ENCODE measurements around the gene GTF2IRD1. TPM values are rescaled to one million over a fixed set of nuclear protein-coding genes. Genes with fewer than 3 reads are reported as not detected.
A peak's percentile ranks its signal among the peaks of the same experiment; 100 is the strongest.

GTF2IRD1 gene
- total and polyA plus RNA-seq, 2 of the 13 experiments (the other 11 are each of a cell fraction or from before 2014, with no cell fraction given) = 16.5 to 26.7 TPM

DNA sequence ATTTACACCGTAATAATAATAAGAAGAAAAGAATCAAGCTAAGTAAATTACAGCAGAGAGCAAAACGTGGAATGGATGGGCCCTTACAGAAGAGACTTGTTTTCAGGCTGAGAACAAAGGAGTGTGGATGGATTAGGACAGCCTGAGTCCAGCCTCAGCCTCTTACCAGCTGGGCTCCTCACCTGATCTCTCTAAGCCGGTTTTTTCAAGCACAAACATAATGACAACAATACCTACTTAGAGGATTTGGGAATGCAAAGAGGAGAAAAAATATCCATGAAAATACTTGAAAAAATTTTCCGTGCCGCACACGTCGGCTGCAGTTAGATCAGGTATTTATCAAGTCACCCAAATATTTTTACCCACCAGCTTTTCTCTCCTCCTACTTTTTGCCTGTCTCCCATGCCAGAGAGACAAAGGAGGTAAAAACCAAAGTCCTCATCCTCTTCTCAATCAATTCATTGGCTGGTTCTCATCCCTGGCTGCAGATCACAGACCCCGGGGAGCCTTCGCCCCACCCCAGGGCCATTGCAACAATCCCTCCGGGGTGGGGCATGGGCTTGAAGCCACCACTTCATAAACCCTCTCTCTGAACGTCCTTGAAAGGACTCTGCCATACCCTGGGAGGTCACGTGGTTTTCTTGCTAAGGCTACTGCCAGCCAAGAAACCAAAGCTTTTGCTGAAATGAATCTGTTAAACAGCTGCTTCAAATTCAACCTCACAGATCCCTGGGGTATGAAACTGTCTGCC, 174.1 kb downstream of the GTF2IRD1 start:
- peak overlapping the region; percentile 69 for H3K9ac ChIP-seq (ENCODE audit: insufficient read depth, low read depth, low read length)
- peak overlapping the region; percentile 81 for H3K27ac ChIP-seq (ENCODE audit: extremely low read length, insufficient read depth, low read length)
- H3K79me2 ChIP-seq (ENCODE audit: insufficient read depth, low read length) = no peaks in the 10 kb centered on the region
- no peaks in the 10 kb centered on the region for H3K9me3 ChIP-seq (ENCODE audit: low read length)
- peak overlapping the region; percentile 36 to 53 (median 44); a peak in 5 of 6 replicates for H3K4me3 ChIP-seq (replicated peaks in 1 of 3; ENCODE audit: insufficient read depth in 1 of 3, low read depth in 2 of 3, low read length in 3 of 3)
- DNase-seq (ENCODE audit: low spot score) (peak; percentile 93), FAIRE-seq (peak; percentile 82), ATAC-seq (peak; percentile 90)
- no TSS peak for BruUV-seq (replicated peaks)
- ChIA-PET CTCF (ENCODE audit: low intra/inter-chr PET ratio, low total read pairs) (no interaction called here), POLR2A (interaction anchor here (0.9 to 1.9 kb wide), 15 partner anchors 9 to 560 kb away, joined by 3 to 25 read pairs (median 5); partner anchors contain the start of gene GTF2I)
- peak overlapping the region; percentile 73 for H3K4me2 ChIP-seq (ENCODE audit: low read depth, low read length)
- intact Hi-C loops (cut with micrococcal nuclease; ENCODE audit: unreplicated experiment) (no loop called here), in situ Hi-C loops (cut with HindIII; ENCODE audit: extremely low pct_ligation_motif_present, low pct_unique_long_range_greater_than_20kb) (no loop called here)
- no peaks in the 10 kb centered on the region for H3K27me3 ChIP-seq (ENCODE audit: control insufficient read depth in 1 of 2, insufficient read depth in 2 of 2, low read length in 2 of 2)
- no peaks in the 10 kb centered on the region for H4K20me1 ChIP-seq (ENCODE audit: insufficient read depth, low read length)
- H2AFZ ChIP-seq (ENCODE audit: low read length) = peak overlapping the region; percentile 76
- WGBS (ENCODE audit: low lambda C conversion rate) = 4% methylated on average over 12 of the region's 12 CpGs
- H3K4me1 ChIP-seq (ENCODE audit: insufficient read depth, low read length) = peaks cover 63% of the 10 kb centered on the region
- H3K36me3 ChIP-seq (replicated peaks in 1 of 2; ENCODE audit: control insufficient read depth in 1 of 2, insufficient read depth in 2 of 2, low read length in 2 of 2) = no peaks in the 10 kb centered on the region
- peak; percentile 48; the same call in 1 of the 2 replicates for TF ChIP-seq HDAC2 (CRISPR knock-in tag; IDR thresholded peaks at IDR 0.05)
- peak; percentile 52 for TF ChIP-seq TCF7 (IDR thresholded peaks at IDR 0.05; ENCODE audit: low read depth)
- TF ChIP-seq ESRRA (CRISPR knock-in tag; IDR thresholded peaks at IDR 0.05; ENCODE audit: low read depth) = peak; percentile 69
- TF ChIP-seq PTBP1 (IDR thresholded peaks at IDR 0.05; ENCODE audit: low read depth, low read length, poor library complexity, severe bottlenecking) = no peak
- peak; percentile 70; the same call in 1 of the 2 replicates for TF ChIP-seq NCOA2 (CRISPR knock-in tag; IDR thresholded peaks at IDR 0.05)
- peak; percentile 42 for TF ChIP-seq TEAD3 (CRISPR knock-in tag; optimal IDR thresholded peaks at IDR 0.05; ENCODE audit: borderline replicate concordance)
- TF ChIP-seq, protein P1, sequence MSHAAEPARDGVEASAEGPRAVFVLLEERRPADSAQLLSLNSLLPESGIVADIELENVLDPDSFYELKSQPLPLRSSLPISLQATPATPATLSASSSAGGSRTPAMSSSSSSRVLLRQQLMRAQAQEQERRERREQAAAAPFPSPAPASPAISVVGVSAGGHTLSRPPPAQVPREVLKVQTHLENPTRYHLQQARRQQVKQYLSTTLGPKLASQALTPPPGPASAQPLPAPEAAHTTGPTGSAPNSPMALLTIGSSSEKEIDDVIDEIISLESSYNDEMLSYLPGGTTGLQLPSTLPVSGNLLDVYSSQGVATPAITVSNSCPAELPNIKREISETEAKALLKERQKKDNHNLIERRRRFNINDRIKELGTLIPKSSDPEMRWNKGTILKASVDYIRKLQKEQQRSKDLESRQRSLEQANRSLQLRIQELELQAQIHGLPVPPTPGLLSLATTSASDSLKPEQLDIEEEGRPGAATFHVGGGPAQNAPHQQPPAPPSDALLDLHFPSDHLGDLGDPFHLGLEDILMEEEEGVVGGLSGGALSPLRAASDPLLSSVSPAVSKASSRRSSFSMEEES (CRISPR knock-in tag; IDR thresholded peaks at IDR 0.05) = peak; percentile 60; the same call in 1 of the 2 replicates
- TF ChIP-seq, protein P2, sequence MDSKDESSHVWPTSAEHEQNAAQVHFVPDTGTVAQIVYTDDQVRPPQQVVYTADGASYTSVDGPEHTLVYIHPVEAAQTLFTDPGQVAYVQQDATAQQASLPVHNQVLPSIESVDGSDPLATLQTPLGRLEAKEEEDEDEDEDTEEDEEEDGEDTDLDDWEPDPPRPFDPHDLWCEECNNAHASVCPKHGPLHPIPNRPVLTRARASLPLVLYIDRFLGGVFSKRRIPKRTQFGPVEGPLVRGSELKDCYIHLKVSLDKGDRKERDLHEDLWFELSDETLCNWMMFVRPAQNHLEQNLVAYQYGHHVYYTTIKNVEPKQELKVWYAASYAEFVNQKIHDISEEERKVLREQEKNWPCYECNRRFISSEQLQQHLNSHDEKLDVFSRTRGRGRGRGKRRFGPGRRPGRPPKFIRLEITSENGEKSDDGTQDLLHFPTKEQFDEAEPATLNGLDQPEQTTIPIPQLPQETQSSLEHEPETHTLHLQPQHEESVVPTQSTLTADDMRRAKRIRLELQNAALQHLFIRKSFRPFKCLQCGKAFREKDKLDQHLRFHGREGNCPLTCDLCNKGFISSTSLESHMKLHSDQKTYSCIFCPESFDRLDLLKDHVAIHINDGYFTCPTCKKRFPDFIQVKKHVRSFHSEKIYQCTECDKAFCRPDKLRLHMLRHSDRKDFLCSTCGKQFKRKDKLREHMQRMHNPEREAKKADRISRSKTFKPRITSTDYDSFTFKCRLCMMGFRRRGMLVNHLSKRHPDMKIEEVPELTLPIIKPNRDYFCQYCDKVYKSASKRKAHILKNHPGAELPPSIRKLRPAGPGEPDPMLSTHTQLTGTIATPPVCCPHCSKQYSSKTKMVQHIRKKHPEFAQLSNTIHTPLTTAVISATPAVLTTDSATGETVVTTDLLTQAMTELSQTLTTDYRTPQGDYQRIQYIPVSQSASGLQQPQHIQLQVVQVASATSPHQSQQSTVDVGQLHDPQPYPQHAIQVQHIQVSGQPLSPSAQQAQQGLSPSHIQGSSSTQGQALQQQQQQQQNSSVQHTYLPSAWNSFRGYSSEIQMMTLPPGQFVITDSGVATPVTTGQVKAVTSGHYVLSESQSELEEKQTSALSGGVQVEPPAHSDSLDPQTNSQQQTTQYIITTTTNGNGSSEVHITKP (CRISPR knock-in tag; IDR thresholded peaks at IDR 0.05; ENCODE audit: low read depth) = no peak
- TF ChIP-seq ZNF296 (CRISPR knock-in tag; conservative IDR thresholded peaks at IDR 0.05) = no peak
- peak; percentile 94 for TF ChIP-seq RAD51 (IDR thresholded peaks at IDR 0.05; ENCODE audit: borderline replicate concordance)
- TF ChIP-seq, protein P3, sequence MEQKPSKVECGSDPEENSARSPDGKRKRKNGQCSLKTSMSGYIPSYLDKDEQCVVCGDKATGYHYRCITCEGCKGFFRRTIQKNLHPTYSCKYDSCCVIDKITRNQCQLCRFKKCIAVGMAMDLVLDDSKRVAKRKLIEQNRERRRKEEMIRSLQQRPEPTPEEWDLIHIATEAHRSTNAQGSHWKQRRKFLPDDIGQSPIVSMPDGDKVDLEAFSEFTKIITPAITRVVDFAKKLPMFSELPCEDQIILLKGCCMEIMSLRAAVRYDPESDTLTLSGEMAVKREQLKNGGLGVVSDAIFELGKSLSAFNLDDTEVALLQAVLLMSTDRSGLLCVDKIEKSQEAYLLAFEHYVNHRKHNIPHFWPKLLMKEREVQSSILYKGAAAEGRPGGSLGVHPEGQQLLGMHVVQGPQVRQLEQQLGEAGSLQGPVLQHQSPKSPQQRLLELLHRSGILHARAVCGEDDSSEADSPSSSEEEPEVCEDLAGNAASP (CRISPR knock-in tag; IDR thresholded peaks at IDR 0.05; ENCODE audit: borderline replicate concordance) = 0 out of 2 replicates have a peak, but pooled peaks have one; percentile 19
- TF ChIP-seq ZNF331 (CRISPR knock-in tag; IDR thresholded peaks at IDR 0.05) = peak; percentile 36; the same call in 1 of the 2 replicates
- no peak for TF ChIP-seq DR1 (CRISPR knock-in tag; IDR thresholded peaks at IDR 0.05)
- TF ChIP-seq ARNTL (CRISPR knock-in tag; IDR thresholded peaks at IDR 0.05) = no peak
- TF ChIP-seq AHR (CRISPR knock-in tag; IDR thresholded peaks at IDR 0.05) = no peak
- TF ChIP-seq NFKB2 (CRISPR knock-in tag; IDR thresholded peaks at IDR 0.05; ENCODE audit: borderline replicate concordance) = 0 out of 2 replicates have a peak, but pooled peaks have one; percentile 43
- peak; percentile 61; the same call in 1 of the 2 replicates for TF ChIP-seq KAT8 (CRISPR knock-in tag; IDR thresholded peaks at IDR 0.05)
- 0 out of 2 replicates have a peak, but pooled peaks have one; percentile 49 for TF ChIP-seq PHF21A (CRISPR knock-in tag; IDR thresholded peaks at IDR 0.05)
